ENCODE results near the gene MINK1.

Gene MINK1

DNA sequence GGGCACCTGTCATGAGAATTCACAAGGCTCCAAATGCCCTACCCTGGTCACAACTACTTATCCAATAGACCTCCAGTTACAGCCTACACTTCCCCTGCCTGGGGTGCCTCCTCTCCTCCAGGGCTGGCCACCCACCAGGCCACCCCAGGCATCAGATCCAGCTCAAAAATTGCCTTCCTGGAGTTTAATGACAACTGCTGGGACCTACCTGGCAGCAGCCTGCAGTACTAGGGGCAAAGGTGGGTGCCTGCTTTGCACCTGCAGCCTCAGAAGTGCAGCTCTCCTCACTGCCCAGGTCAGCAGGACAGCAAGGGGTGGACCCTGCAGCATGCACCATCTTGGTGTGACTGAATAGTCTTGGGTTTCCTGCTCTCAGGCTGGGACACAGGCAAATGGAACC lies 102.5 kb downstream of the MINK1 start:
- FAIRE-seq, result no peak

DNA sequence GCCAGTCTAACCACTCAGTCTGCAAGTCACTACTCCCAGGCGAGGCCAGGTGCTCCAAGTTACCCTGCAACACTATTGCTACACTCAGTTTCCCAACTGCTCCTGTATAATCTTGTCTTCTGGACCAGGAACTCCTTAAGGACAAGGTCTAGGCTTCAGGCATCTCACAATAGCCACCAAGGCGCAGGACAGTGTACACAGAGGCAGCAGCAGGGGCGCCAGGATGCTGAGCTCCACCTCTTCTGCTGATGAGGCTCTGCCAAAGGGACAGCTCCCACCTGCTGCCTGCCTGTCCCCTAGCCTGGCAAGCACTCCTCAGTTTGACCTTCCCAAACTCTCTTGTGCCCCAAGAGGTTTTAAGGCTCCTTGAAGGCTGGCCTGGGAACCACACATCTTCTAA lies 103.3 kb downstream of the MINK1 start:
- no peak for FAIRE-seq

- FAIRE-seq, result no peak
Observed at GRCh38 chr17:4937553-4937952, 104.4 kb downstream of the MINK1 start.

- FAIRE-seq, result no peak
Observed at GRCh38 chr17:4938069-4938491, 104.9 kb downstream of the MINK1 start.

- no peak for FAIRE-seq
Observed at GRCh38 chr17:4938688-4939545, 105.8 kb downstream of the MINK1 start.

- FAIRE-seq, result no peak
Observed at GRCh38 chr17:4939546-4939795, 106.3 kb downstream of the MINK1 start.

DNA sequence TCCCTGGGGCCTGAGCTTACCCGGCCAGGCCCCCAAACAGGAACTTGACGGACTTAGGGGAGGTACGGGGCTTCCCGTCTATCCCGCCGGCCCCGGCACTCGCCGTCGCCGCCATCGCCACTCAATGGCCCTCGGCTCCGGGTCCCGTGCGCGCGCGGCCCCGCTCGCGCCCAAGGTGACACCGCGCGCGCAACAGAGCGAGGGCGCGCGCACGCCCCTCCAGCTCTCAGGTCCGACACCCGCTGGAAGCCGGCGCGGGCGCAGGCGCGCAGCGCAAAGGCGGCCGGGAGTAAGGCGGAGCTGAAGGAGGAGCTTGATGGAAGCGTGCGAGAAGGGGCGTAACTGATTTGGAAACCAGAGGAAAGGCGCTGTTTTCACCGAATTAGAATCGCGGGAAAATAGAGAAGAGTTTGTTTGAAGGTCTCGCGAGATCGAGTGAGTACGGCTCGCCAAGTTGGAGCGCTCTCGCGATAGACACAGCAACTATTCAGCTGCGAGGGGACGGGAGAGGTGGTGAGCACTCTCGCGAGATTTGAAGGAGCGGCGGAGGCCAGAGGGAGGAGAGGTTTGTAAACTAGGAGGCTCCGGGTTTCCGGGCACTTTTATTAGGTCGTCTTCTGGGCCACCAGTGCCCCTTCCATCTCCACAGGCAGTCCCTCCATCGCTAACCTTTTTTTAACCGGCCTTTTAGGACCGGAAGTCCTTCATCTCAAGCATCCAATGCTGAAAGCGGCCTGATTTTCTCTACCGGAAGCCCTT lies 106.8 kb downstream of the MINK1 start, which contains the start of the genes RNF167 and SLC25A11:
Gene RNF167, plus strand, starts transcription at position 473 of the 759 bp plus-strand sequence. CDS start 642 bp downstream, outside the sequence.
Gene SLC25A11, minus strand, starts transcription at position 251 of the 759 bp plus-strand sequence. Its CDS starts 136 bp downstream, at position 115.
- peak; percentile 89 for FAIRE-seq

- FAIRE-seq, result no peak
Observed at GRCh38 chr17:4940555-4941318, 107.6 kb downstream of the MINK1 start.

GRCh38 chr17:4941319-4941610 lies 108.1 kb downstream of the MINK1 start:
- no peak for FAIRE-seq

GRCh38 chr17:4942760-4943508 lies 109.8 kb downstream of the MINK1 start:
- no peak for FAIRE-seq

DNA sequence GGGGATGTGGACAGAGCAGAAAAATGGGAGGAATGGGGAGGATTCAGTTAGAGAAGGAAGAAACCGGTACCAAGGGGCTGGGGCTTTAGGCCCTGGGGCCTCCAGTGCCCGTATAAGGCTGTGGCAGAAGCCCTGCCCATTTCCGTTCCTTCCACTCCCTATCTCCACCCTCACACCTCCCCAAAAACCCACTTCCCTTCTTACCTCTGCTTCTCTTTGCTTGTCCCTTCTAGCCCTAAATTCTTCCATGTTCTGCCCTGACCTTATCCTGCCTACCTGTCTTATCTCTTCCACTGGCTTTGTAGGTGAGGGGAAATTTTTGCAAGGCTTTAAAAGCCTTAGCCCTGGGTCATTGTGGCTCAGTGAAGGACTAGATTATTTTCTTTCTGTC lies 111.0 kb downstream of the MINK1 start:
- FAIRE-seq, result no peak

- FAIRE-seq, result no peak
Observed at GRCh38 chr17:4944554-4945175, 111.5 kb downstream of the MINK1 start.

- FAIRE-seq, result no peak
Observed at GRCh38 chr17:4945176-4945943, 112.2 kb downstream of the MINK1 start.

GRCh38 chr17:4945944-4946280 lies 112.8 kb downstream of the MINK1 start:
- no peak for FAIRE-seq

DNA sequence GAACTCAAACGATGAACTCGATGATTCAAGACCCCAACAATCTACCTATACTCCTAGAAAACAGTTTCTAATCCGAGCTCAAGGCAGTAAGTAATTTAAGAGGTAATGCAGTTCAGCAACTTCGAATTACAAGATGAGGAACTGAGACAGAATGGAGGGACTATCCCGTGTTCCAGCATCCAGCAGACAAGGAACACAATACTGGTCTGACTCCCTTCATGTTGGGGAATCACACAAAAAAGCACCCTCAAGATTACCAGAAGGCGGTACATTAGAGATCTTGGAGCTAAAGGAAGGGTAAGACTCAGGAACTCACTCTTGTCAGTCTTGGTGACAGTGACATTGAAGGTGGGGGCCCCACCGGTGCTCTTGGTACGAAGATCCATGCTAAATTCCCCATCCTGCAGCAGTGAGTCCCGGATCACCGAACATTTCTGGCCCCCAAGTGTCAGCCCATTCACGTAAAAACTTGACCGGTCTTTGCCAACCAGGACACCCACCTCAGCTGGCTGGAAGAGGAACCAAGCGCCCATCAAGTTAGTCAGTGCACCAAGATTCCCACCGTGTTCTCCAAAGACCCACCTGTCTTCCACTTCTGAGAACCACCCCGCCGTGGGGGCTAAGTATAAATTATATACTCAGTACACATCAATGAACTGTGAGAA lies 113.3 kb downstream of the MINK1 start:
- FAIRE-seq, result no peak

DNA sequence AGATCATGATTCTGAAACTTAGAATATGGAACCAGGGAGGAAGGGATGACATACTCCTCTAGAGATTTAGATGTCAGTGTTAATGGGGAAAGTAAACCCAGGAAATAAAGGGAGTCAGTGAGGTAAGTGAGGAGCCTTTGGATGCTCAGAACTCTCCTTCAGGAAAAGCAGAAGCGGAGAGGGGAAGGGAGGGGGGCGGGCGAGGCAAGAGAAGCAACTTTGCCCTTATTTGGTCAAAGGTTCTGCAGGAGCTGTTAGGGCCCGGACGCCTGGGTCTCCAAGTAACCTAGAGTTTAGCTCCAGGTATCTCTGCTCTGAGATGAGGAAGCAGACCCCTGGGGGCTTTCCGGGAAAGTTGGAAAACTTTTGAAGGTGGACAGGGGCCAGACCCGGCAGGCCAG lies 113.9 kb downstream of the MINK1 start:
- FAIRE-seq, result no peak

All from endometrium (tissue), 2 donors.